EH (cell line): Measurements from ENCODE around the gene STK17A.
"Not testable (repeated sequence)": the region's sequence is repeated elsewhere in the genome, so short reads cannot be mapped to it uniquely, and the experiment has no call there.

Experiments used
- DNase-seq: peaks from one replicate; pipeline ENCODE4 v3.0.0-alpha.2; 2015; ENCODE audit warnings: low read depth

Gene STK17A

GRCh38 chr7:43600056-43600455, 17.1 kb downstream of the STK17A start:
- DNase-seq, result no peak

- DNase-seq, result no peak
Observed at GRCh38 chr7:43602256-43602655, 19.3 kb downstream of the STK17A start.

- no peak for DNase-seq
Observed at GRCh38 chr7:43604251-43604650, 21.3 kb downstream of the STK17A start.

- no peak for DNase-seq
Observed at GRCh38 chr7:43609097-43609496, 26.2 kb downstream of the STK17A start.

GRCh38 chr7:43612128-43612527, 29.2 kb downstream of the STK17A start:
- peak; percentile 39 for DNase-seq

- DNase-seq, result peak; percentile 83
Observed at GRCh38 chr7:43612599-43613589, 30.0 kb downstream of the STK17A start.

- no peak for DNase-seq
Observed at GRCh38 chr7:43615558-43616145, 32.7 kb downstream of the STK17A start.

GRCh38 chr7:43616977-43617376, 34.1 kb downstream of the STK17A start:
- DNase-seq, result no peak

GRCh38 chr7:43618073-43618472, 35.2 kb downstream of the STK17A start:
- DNase-seq, result no peak

GRCh38 chr7:43619213-43620012, 36.5 kb downstream of the STK17A start:
- peak; percentile 31 for DNase-seq

- peak; percentile 69 for DNase-seq
Observed at GRCh38 chr7:43621729-43622448, 39.0 kb downstream of the STK17A start.

GRCh38 chr7:43624156-43624555, 41.2 kb downstream of the STK17A start:
- no peak for DNase-seq

- DNase-seq, result no peak
Observed at GRCh38 chr7:43625453-43625852, 42.5 kb downstream of the STK17A start.

- DNase-seq, result no peak
Observed at GRCh38 chr7:43625980-43626379, 43.1 kb downstream of the STK17A start.

GRCh38 chr7:43626695-43627094, 43.8 kb downstream of the STK17A start:
- no peak for DNase-seq

GRCh38 chr7:43627798-43628197, 44.9 kb downstream of the STK17A start:
- DNase-seq, result not testable (repeated sequence)

- DNase-seq, result no peak
Observed at GRCh38 chr7:43628431-43628830, 45.5 kb downstream of the STK17A start.

- DNase-seq, result no peak
Observed at GRCh38 chr7:43629857-43630256, 46.9 kb downstream of the STK17A start.

GRCh38 chr7:43630482-43630881, 47.6 kb downstream of the STK17A start:
- no peak for DNase-seq

- DNase-seq, result no peak
Observed at GRCh38 chr7:43631559-43631958, 48.7 kb downstream of the STK17A start.

GRCh38 chr7:43632746-43633145, 49.8 kb downstream of the STK17A start:
- no peak for DNase-seq

- DNase-seq, result no peak
Observed at GRCh38 chr7:43634384-43634783, 51.5 kb downstream of the STK17A start.
